Thyroid gland (tissue), 4 donors: ENCODE measurements around the gene CDK16.

Experiments
- POLR2A ChIP-seq, 2 donors: fragments of 450-650 bp; IDR thresholded peaks; one replicate each; pipeline ENCODE4 v1.6.1; 2017; ENCODE audit warnings: antibody characterized with exemption in 2 of 2, mild to moderate bottlenecking in 2 of 2, moderate library complexity in 1 of 2
- TF ChIP-seq, protein P1 (sequence below), 6 experiments: fragments of 200-600 bp in 3 of 6; fragments of 450-650 bp in 3 of 6; sonication (generic) in 3 of 6; IDR thresholded peaks; one replicate each; pipeline ENCODE4 v1.5.1; 2016 to 2019; ENCODE audit warnings: antibody characterized with exemption in 6 of 6, mild to moderate bottlenecking in 2 of 6, inconsistent platforms in 1 of 6, moderate library complexity in 1 of 6

DNA sequence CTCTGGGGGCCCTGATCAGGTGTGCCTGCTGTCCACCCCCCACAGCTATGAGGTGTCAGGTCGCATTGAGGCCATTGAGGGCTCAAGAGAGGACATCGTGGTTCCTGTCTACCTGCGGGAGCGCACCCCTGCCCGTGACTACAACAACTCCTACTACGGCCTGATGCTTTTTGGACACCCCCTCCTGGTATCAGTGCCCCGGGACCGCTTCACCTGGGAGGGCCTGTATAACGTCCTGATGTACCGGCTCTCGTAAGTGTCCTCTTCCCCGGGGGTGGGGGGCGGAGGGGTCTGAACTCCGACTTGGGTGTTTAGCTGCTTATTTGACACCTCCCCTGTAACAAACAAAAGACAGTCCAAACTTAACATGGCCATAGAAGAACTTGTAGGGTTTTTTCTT lies 24.9 kb downstream of the CDK16 start:
- TF ChIP-seq, protein P1, sequence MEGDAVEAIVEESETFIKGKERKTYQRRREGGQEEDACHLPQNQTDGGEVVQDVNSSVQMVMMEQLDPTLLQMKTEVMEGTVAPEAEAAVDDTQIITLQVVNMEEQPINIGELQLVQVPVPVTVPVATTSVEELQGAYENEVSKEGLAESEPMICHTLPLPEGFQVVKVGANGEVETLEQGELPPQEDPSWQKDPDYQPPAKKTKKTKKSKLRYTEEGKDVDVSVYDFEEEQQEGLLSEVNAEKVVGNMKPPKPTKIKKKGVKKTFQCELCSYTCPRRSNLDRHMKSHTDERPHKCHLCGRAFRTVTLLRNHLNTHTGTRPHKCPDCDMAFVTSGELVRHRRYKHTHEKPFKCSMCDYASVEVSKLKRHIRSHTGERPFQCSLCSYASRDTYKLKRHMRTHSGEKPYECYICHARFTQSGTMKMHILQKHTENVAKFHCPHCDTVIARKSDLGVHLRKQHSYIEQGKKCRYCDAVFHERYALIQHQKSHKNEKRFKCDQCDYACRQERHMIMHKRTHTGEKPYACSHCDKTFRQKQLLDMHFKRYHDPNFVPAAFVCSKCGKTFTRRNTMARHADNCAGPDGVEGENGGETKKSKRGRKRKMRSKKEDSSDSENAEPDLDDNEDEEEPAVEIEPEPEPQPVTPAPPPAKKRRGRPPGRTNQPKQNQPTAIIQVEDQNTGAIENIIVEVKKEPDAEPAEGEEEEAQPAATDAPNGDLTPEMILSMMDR (IDR thresholded peaks at IDR 0.05), result no peak
- no peak for TF ChIP-seq POLR2A (IDR thresholded peaks at IDR 0.05)
